K562 (cell line): Measurements from ENCODE around the gene HMGCL.

Experiments
- PCBP2 ChIP-seq: fragments of 200-400 bp; formaldehyde crosslinking; IDR thresholded peaks from 2 replicates; pipeline ENCODE4 v1.6.1; 2018; ENCODE audit warnings: low read length, low read depth, mild to moderate bottlenecking, moderate library complexity; ENCODE audit not compliant: poor library complexity, severe bottlenecking
- POLR2A ChIP-seq: fragments of 450-650 bp; conservative IDR thresholded peaks from 2 replicates; pipeline ENCODE4 v1.6.1; 2016
- ZNF79 ChIP-seq: fragments of 250-450 bp; sonication (Bioruptor Pico); IDR thresholded peaks from 2 replicates; pipeline ENCODE4 v1.4.0; 2020; ENCODE audit warnings: low read depth, mild to moderate bottlenecking, moderate library complexity
- TF ChIP-seq, protein P1 (sequence below): fragments of 250-450 bp; sonication (Bioruptor Pico); IDR thresholded peaks from 2 replicates; pipeline ENCODE4 v1.8.0; 2022; ENCODE audit warnings: moderate library complexity, mild to moderate bottlenecking, inconsistent platforms

GRCh38 chr1:23799255-23799569 is 26.0 kb downstream of the HMGCL start:
- TF ChIP-seq, protein P1, sequence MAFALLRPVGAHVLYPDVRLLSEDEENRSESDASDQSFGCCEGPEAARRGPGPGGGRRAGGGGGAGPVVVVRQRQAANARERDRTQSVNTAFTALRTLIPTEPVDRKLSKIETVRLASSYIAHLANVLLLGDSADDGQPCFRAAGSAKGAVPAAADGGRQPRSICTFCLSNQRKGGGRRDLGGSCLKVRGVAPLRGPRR (CRISPR knock-in tag) = no peak
- TF ChIP-seq POLR2A (no peak), ZNF79 (CRISPR knock-in tag) (no peak), PCBP2 (no peak)
